Measurements from ENCODE around the gene ASS1. TPM values are rescaled to one million over a fixed set of nuclear protein-coding genes. Genes with fewer than 3 reads are reported as not detected.
A peak's percentile ranks its signal among the peaks of the same experiment; 100 is the strongest.

Gene ASS1
- total and polyA plus RNA-seq, 2 of the 13 experiments (the other 11 are each of a cell fraction or from before 2014, with no cell fraction given), result 77.6 to 122 TPM

GRCh38 chr9:130526854-130527650 lies 82.3 kb downstream of the ASS1 start (continued):
- 0 out of 2 replicates have a peak, but pooled peaks have one; percentile 47 for TF ChIP-seq ZNF784 (CRISPR knock-in tag; IDR thresholded peaks at IDR 0.05; ENCODE audit: borderline replicate concordance)
- TF ChIP-seq ZNF580 (CRISPR knock-in tag; IDR thresholded peaks at IDR 0.05; ENCODE audit: borderline replicate concordance, low read depth), result peak; percentile 53; the same call in 1 of the 2 replicates
- no peak for TF ChIP-seq MAZ (IDR thresholded peaks at IDR 0.05; ENCODE audit: borderline replicate concordance, low read depth, low read length)
- TF ChIP-seq MAZ (CRISPR knock-in tag; IDR thresholded peaks at IDR 0.05; ENCODE audit: low read depth), result peak; percentile 57; the same call in 1 of the 2 replicates
- peak; percentile 55 for TF ChIP-seq ZFX (CRISPR knock-in tag; IDR thresholded peaks at IDR 0.05; ENCODE audit: low read depth)
- no peak for TF ChIP-seq SRSF4 (IDR thresholded peaks at IDR 0.05; ENCODE audit: low read depth, low read length, poor library complexity, severe bottlenecking)
- TF ChIP-seq MTF2 (CRISPR knock-in tag; IDR thresholded peaks at IDR 0.05; ENCODE audit: borderline replicate concordance), result 0 out of 2 replicates have a peak, but pooled peaks have one; percentile 62
- TF ChIP-seq ZNF317 (CRISPR knock-in tag; IDR thresholded peaks at IDR 0.05), result no peak
- no peak for TF ChIP-seq ZMAT5 (CRISPR knock-in tag; IDR thresholded peaks at IDR 0.05; ENCODE audit: borderline replicate concordance, low read depth)
- no peak for TF ChIP-seq RBFOX2 (IDR thresholded peaks at IDR 0.05; ENCODE audit: low read depth, low read length)
- no peak for TF ChIP-seq ZNF383 (CRISPR knock-in tag; IDR thresholded peaks at IDR 0.05; ENCODE audit: borderline replicate concordance)
- no peak for TF ChIP-seq ARID2 (CRISPR knock-in tag; IDR thresholded peaks at IDR 0.05; ENCODE audit: borderline replicate concordance)
- no peak for TF ChIP-seq TBL1XR1 (IDR thresholded peaks at IDR 0.05; ENCODE audit: borderline replicate concordance, low read length, partially characterized antibody)
- TF ChIP-seq ATAD3A (CRISPR knock-in tag; IDR thresholded peaks at IDR 0.05), result no peak
- TF ChIP-seq ZNF354B (CRISPR knock-in tag; IDR thresholded peaks at IDR 0.05), result no peak
- no peak for TF ChIP-seq MATR3 (CRISPR knock-in tag; IDR thresholded peaks at IDR 0.05)
- no peak for TF ChIP-seq EZH2 (conservative IDR thresholded peaks at IDR 0.05; ENCODE audit: low read depth, low read length)
- TF ChIP-seq ELF3 (CRISPR knock-in tag; IDR thresholded peaks at IDR 0.05), result no peak
- TF ChIP-seq IRF1 (CRISPR knock-in tag; IDR thresholded peaks at IDR 0.05; ENCODE audit: low read depth), result no peak
- no peak for TF ChIP-seq ZNF431 (CRISPR knock-in tag; IDR thresholded peaks at IDR 0.05; ENCODE audit: borderline replicate concordance, low read depth)
- TF ChIP-seq RBM22 (optimal IDR thresholded peaks at IDR 0.05; ENCODE audit: low read length), result no peak
- no peak for TF ChIP-seq POLR2G (IDR thresholded peaks at IDR 0.05; ENCODE audit: low read depth, low read length)
- 0 out of 2 replicates have a peak, but pooled peaks have one; percentile 56 for TF ChIP-seq TMF1 (CRISPR knock-in tag; IDR thresholded peaks at IDR 0.05; ENCODE audit: low read depth)
- TF ChIP-seq ZNF564 (CRISPR knock-in tag; IDR thresholded peaks at IDR 0.05), result no peak
- no peak for TF ChIP-seq SIX4 (CRISPR knock-in tag; IDR thresholded peaks at IDR 0.05)
- TF ChIP-seq ZNF672 (CRISPR knock-in tag; IDR thresholded peaks at IDR 0.05), result no peak
- no peak for TF ChIP-seq NBN (conservative IDR thresholded peaks at IDR 0.05)
- peak; percentile 94 for TF ChIP-seq ZBTB7B (CRISPR knock-in tag; IDR thresholded peaks at IDR 0.05)
- TF ChIP-seq HOXA9 (CRISPR knock-in tag; IDR thresholded peaks at IDR 0.05; ENCODE audit: borderline replicate concordance), result no peak
- TF ChIP-seq NR1H2 (CRISPR knock-in tag; IDR thresholded peaks at IDR 0.05; ENCODE audit: borderline replicate concordance, low read depth), result no peak

Data from HepG2 (cell line).